GM21737 (cell line): ENCODE data around the gene TRPC4.

ENCODE experiments used
- ATAC-seq: cut with Tn5 transposase; IDR thresholded peaks from one replicate; pipeline ENCODE4 v1.9.1; 2021; ENCODE audit warnings: mild to moderate bottlenecking, moderate library complexity; ENCODE audit not compliant: unreplicated experiment

The TRPC4 gene

DNA sequence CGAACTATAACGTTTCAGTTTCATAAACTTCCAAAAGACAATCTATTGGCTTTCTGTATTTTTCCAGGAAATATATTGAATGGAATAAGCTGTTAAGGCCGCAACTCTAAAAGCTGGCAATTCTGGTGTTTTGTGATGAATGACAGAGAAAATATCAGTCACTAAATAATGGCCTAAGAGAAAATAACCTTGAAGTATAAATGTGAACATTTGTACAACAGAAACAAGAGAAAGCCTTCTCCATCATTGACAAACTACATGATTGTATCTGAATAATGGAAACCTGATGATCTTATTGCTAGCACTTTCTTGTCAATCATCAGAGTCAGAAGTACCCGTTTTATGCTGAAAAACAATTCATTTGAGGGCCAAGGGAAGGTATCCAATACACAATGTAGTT, 134.3 kb downstream of the TRPC4 start:
- ATAC-seq = no peak

DNA sequence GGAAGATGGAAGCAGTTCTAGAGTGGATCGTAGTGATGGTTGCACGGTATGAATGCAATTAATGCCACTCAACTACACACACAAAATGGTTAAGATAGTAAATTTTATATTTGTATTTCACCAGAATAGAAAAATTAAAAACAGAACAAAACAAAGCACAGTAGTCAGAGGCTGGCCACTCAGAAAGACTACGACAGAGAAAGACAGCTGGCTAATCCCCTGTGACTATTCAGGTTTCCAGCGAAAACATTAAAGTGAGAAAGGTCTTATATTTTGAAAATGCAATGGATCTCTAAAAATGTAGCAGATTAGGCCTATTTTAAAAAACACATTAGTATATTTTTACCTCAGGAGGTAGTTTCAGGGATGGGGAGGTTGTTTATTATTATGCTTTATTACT, 139.7 kb downstream of the TRPC4 start:
- ATAC-seq = no peak

DNA sequence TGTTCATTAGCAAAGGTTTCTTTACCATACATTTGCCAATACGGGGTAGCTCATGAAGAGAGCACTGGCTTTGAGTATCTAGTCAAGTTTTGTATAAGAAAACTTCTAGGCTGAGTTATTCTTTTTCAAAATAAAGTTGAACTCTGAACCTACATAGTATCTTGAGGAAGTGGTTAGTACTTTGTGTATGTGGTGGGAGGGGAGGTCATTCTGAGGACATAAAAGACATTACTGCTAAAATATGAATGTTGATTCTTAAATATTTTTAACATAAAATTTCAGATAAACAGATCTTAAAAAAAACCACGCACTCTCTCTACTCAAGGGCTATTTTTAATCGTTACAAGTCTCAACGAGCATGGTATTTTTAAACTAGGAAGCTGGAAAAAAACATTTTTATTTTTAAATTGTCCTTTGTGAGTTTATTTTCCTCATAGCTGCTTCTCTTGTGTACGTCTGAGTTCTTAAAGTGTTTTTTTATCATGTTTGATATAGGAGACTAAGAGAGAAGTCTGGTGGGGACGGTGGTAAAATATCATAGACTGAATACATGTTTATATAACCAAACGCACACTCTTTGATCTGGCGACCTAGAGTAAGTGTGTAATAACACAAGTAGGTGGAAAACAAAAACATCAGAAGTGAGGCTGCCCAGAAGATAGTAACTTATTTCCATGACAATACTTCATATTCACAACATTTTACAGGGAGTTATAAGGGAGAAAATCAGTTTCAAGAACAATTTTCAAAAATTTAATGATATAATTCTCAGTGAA, 153.0 kb downstream of the TRPC4 start:
- ATAC-seq = no peak

DNA sequence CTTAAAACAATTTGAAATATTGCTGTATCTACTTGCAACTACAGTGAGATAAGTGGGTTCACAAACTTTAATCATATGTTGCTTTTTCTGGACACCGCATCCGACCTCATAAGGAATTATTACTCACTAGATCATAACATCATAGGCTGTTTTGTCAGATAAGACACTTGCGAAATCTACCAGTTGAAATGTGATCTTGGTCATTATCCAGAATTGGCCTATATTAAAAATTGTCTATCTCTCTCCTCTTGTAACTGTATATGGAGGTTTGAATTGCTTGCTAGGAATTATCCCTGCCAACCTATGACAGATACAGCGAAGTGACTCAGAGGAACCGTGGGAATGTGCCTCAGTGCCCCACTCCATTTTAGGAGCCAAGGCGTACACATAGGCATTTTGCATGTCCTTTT, 154.0 kb downstream of the TRPC4 start:
- ATAC-seq = no peak

DNA sequence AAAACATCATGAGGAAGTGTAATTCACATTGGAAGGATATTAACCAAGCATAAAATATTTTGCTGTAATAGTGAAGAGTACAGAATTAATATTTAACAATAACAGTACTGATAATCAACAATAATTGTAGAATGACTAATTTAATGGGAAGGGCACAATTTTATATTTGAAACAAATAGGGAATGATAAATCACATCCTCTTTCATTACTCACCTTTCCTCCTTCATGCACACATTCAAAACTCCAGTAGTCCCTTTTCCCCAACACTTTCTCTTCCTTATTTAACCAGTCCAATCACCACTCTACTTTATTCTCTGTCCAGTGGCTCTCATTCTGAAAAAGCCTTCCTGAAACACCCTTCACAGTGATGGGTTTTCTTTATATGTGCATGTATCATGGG, 160.3 kb downstream of the TRPC4 start:
- ATAC-seq = no peak

DNA sequence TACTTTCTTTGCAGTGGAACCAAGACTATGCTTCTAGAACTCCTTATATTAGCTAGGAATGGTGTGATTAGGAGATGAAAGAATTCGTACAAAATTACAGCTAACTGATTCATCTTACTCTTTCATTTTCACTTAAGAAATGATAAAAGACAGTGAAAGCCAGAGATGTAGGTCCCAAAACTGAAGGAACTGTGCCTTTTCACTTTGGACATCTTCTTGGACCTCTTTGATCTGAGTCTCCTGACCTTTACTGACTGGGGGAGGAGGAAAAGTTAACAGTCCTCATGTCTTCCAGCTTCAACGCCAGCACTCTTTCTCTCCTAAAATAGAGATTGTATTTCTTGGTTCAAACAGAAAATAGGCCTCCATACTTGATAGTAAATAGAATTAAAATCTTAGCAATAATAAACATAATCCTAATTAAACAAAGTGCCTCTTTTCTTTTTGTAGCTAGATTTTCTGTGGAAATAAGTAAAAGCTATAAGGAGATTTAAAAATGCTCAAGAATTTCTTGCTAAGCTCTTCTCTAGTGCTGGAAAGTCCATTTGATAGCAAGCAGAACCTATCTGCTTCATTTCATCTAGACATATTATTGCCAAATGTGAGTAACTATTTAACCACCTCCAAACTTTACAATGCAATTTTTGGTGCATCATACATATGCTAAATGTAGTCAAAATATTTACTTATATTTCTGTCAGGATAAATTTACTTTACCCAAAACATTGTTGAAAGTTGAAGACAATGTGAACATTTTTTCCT, 161.7 kb downstream of the TRPC4 start:
- no peak for ATAC-seq

DNA sequence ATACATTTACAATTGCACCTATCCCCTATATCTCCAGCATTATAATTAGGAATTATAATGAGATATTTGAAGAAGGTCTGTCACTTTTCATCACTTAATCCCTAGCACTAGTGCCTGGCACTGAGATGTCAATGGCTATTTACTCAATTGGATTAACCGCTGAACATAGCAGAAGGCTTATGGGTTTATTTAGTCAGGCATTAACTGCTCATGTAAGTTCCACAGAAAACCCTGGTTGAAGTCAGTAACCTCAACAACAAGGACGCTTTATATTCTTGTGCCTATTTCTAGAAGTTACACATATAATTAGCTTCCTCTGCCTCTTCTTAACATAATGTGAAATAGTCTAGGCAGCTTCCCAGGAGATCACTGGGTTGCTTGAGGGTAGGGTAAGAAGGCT, 163.5 kb downstream of the TRPC4 start:
- no peak for ATAC-seq

DNA sequence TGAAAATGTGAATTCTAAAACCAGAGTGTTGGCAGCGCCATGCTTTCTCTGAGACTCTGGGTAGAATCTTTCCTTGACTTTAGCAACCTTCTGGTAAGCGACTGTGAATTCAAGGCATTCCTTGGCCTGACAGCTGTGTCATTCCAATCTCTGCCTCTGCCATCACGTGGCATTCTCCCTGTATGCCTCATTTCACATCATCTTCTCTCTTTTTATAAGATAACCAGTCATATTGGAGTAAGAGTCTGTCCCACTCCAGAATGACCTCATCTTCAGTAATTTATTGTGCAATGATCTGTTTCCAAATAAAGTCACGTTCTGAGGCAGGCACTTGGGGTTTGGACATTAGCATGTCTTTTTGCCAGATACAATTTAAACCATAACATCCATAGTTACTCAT, 167.6 kb downstream of the TRPC4 start:
- ATAC-seq = no peak

DNA sequence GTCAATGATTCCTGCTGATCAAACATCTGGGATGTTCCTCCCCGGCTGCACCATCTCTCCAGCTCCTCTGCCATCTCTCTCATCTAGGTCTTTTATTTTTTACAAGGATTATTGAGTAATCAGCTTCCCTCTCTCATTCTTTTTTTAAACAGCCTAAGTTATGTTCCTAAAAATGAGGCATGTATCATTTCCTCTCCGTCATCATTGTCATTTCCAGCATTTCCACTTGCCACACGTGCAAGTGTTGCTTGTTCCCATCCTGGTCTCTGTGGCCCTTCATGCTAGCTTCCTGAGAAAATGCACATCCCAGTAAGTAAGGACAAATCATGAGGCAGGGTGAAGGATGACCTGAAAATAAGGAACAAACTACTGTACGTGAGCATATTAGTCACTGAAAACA, 168.3 kb downstream of the TRPC4 start:
- no peak for ATAC-seq

DNA sequence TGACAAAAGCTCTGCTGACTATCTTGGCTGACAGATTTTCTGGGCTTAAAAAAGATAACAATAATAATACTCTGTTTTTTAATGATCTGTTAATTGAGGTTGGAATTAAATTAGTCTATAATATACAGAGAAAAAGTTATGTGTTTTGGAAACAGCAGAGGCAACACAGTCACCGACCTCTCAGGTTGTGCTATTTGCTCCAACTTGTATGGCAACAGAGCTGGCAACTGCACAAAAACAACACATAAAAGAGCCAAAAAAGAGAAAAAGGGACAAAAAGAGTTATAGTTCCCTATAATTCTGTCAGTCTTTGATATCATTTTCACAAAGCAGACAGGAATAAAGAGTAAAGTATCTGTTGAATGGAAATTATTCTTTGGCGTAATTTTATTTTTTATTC, 168.7 kb downstream of the TRPC4 start:
- ATAC-seq = no peak

DNA sequence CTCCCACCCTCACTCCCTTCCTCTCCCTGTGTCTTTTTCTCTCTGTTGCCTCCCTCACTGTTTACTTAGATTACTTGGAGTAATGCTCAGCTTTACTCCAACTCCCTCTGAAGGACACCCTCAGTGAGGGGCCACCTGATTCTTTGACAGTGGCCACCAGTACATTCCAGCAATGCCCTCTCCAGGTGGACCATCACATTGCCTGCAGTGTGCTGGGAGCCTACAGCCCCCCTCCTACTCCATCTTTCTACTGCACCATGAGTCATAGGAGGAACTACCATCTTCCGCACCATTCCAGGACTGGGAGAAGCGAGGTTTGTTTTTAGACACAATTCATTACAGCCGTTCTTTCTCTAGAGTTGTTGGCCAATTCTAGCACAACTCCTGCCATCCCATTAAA, 174.4 kb downstream of the TRPC4 start:
- ATAC-seq = no peak

DNA sequence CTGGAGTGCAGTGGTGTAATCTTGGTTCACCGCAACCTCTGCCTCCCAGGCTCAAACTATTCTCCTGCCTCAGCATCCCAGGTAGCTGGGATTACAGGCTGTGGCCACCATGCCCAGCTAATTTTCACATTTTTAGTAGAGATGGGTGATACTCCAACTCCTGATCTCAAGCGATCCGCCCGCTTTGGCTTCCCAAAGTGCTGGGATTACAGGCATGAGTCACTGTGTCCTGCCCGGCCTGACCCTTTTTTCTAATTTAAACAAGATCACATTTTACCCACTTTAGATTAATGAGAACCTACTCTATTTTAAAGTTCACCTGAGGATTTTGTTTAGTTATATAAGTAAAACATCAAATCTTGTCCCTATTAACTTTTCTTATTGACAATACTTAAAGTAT, 179.2 kb downstream of the TRPC4 start:
- no peak for ATAC-seq

DNA sequence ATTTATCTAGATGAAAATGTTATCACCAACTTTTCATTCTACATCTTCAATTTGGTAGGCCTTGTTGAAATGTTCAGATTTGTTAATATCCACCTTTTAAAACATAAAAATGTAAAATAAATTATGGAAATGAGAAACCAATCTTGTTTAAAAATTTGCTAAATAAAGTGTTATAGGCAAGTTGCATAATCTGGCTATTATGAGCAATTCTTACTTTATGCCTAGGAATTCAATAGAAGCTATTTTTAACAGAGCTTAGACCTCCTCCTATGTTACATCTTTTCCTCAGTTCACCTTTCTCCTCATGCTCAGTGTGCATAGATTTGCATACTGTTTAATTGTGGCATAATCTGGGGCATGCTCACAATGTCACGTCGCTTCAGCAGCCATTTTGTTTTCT, 183.1 kb downstream of the TRPC4 start:
- ATAC-seq = no peak

DNA sequence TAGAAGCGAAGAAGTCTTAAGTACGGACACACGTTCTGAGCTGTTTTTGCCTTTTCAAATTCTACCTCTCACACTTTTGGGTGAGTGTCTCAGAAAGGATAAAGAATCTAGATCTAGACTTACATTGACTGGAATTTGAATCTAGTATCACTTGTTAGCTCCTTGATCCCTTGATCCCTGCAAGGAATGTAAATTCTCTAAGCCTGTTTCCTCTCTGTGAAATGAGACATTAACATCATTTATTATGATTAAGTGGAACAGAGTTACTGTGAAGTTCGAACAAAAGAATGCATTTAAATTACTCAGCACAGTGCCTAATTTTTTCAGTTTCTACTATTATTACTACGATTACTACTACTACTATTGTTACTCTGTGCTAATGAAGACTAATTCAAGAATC, 184.4 kb downstream of the TRPC4 start:
- no peak for ATAC-seq

DNA sequence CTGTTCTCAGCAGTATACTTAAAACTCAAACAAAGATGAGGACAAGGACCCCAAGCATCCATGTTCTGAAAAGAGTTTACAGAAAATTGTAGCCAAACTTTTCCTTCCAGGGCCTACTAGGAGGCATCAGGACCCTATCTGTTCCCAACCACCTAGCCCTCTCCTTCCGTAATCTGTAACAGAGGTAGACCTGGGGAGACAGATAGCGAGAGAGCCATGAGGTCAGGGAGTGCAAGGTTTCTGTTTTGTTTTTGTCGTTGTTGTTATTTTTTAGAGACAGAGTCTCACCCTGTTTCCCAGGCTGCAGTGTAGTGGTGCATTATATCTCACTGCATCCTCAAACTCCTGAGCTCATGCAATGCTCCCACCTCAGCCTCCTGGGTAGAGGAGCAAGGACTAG, 187.1 kb downstream of the TRPC4 start:
- ATAC-seq = no peak

DNA sequence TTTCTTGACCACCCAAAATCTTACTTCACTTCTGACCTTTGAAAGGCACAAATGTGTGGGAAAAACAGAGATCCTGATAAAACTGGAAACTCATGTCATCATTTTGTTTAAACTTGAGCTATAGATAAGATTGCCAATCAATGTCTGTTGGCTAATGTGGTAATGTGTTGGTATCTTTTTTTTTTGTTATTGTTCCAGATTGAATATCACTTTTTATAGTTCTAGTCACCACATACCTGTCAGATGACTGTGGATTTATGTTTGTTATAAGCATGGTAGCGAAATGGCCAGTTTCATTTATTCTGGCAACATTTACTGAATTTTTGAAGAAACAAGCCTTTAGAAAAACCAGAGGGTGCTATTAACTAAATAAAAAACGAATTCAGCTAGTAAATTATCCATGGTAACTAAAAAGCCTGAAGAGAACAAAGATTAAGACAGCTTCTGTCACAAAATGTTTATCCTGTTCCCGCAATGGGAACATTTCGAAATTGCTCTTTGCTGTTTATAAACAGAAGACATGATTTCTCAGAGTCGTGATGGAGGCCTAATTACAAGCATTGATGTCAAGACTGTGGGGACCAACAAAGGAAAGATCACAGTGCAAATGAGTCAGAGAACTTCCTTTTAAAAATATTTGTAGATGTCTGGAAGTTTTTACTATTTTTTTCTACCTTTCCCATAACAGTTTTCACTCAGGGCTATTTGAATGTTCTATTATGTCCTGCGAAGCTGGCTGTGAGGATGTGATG, 188.1 kb downstream of the TRPC4 start:
- no peak for ATAC-seq

DNA sequence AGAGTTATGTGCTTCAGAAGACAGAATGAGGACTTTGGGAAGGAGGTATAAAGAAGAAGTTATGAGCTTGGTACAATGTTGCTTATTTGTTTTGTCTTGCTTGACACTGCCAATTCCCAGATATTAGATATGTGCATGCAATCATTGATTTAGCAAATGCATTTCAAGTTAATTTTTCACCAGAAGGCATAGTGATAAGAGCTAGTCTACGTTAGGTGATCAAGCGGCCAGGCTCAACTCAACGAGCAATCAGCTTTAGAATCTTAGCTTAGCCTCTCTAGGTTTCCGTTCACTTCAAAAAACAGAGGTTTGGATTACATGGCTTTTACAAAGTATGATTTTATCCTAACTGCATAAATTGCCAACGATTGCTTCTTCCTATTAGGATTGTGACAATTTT, 189.4 kb downstream of the TRPC4 start:
- ATAC-seq = no peak

DNA sequence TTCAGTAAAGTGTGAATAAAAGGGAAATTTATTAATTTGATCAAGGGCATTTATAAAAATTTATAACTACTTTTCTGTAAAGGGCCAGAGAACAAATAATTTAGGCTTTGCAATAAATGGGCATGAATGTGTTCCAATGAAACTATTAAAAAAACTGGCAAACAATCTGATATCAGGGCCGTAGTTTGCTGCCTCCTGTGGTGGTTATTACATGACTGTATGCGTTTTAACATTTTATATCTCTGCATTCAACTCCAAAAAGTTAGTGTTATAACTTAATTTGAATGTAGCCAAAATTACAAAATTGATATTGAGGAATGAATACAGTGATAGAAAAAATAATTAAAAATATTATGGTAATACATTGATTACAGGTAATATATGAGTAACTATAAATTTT, 190.5 kb downstream of the TRPC4 start:
- no peak for ATAC-seq

DNA sequence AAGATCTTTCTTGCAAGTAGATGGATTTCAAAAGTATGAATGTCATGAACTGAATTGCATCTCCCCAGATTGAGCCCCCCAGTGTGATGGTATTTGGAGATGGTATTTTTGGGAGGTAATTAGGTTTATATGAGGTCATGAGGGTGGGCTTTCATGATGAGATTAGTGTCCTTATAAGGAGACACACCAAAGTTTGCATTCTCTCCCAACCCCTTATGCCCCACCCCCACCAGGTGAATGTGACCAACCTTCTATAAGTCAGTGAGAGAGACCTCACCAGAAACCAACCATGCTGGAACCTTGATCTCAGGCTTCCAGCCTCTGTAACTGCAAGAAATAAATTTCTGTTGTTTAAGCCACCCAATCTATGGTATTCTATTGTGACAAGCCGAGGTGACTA, 199.7 kb downstream of the TRPC4 start:
- ATAC-seq = no peak

DNA sequence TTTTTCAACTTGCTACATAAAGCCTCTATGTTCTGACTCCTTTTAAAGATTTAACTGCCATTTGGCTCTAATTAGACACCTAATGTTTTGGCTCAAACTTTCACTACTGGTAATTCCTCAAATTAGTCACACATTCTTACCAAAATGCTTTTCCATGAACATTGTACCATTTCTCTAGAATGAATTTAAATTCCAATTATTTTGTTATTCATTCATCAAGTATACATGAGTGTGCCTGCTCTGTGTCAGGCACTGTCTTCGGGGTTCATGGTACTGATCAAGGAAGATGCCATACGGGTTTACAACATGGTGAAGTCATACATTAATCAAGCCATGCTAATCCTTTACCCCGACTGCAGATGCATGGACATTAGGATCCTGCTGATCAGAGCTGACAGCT, 201.9 kb downstream of the TRPC4 start:
- no peak for ATAC-seq

DNA sequence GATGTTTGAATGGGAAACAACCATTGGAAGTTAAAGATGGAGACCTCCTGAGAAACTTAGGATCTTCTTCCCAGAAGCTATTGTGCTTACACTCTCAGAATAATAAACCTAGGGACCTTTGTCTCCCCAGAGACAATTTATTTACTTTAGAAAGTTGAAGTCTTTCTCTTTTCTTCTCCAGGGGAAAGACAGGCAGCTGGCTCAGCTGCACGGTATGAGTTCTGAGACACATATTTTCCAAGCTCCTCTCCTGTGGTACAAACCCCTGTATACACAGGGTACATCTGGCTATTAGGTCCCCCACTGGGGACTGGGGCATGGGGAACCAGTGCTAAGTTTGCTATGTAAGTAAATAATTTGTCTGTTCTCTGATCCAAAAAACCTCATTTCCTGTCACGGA, 203.5 kb downstream of the TRPC4 start:
- ATAC-seq = no peak

DNA sequence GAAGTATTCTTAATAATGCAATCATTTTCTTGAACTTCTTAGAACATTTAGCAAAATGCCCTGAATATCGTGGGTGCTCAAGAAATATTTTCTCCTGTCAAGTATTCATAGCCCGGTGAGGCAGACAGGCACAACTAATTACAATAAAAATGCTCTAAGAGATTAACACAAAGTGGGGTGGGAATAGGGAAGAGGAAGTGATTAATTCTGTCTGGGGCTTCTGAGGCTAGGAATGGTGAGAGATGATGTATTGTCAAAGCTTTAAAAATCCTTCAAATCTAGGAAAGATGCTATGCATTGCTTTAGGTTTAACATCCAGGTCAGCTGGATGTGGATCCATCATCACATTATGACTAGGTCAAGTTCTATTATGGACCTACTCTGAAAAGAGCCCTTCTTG, 204.2 kb downstream of the TRPC4 start:
- no peak for ATAC-seq
